ENCODE results near the gene CRABP2. TPM values are rescaled to one million over a fixed set of nuclear protein-coding genes. Genes with fewer than 3 reads are reported as not detected.

The CRABP2 gene
- total RNA-seq, 1 experiment from 2014 or later: 209 TPM

- no peak for ATAC-seq
- Histone ChIP-seq H3K4me2 (ENCODE audit: low read length) (no peak overlapping the region), H2AFZ (ENCODE audit: low read depth, low read length, poor library complexity, severe bottlenecking) (no peak overlapping the region), H3K4me1 (ENCODE audit: control insufficient read depth in 1 of 2, insufficient read depth in 2 of 2, low read length in 2 of 2) (peaks cover 18 to 36% of the 10 kb centered on the region in 2 experiments), H3K79me2 (ENCODE audit: insufficient read depth, low read length) (no peaks in the 10 kb centered on the region), H3K9me2 (ENCODE audit: insufficient read depth) (no peaks in the 10 kb centered on the region), H3K27me3 (ENCODE audit: insufficient read depth, low read length) (no peaks in the 10 kb centered on the region), H4K20me1 (ENCODE audit: insufficient read depth) (no peaks in the 10 kb centered on the region), H3K9me3 (ENCODE audit: control insufficient read depth in 1 of 2, insufficient read depth in 1 of 2, low read depth in 1 of 2, low read length in 2 of 2) (no peaks in the 10 kb centered on the region), H3K27ac (ENCODE audit: low read depth, low read length) (no peak overlapping the region), H3K9ac (ENCODE audit: low read length) (no peak overlapping the region), H3K36me3 (ENCODE audit: control insufficient read depth in 1 of 2, insufficient read depth in 2 of 2, low read length in 2 of 2) (no peaks in the 10 kb centered on the region), H3K4me3 (replicated peaks in 1 of 2; ENCODE audit: low read depth in 1 of 2, low read length in 2 of 2) (no peak overlapping the region)
- ChIA-PET RAD21 (ENCODE audit: low non-redundant PET in 1 of 2, low total read pairs in 2 of 2, uncharacterized antibody in 2 of 2, unreplicated experiment in 2 of 2) (no interaction called here), CTCF (interaction anchor here (1.1 kb wide), 2 partner anchors 9 to 21 kb away, joined by 4 read pairs; partner anchors contain the start of gene NES), POLR2A (interaction anchor here (0.7 kb wide), 1 partner anchor 166 kb away, joined by 6 read pairs; no protein-coding TSS in a partner anchor)
- no peak for DNase-seq (ENCODE audit: low read depth, low spot score)
- TF ChIP-seq POLR2AphosphoS5 (IDR thresholded peaks at IDR 0.05; ENCODE audit: low read depth, low read length): no peak
- no peak for TF ChIP-seq EZH2phosphoT487 (IDR thresholded peaks at IDR 0.05; ENCODE audit: borderline replicate concordance)
- TF ChIP-seq CBX3 (IDR thresholded peaks at IDR 0.05; ENCODE audit: low read depth): no peak
- TF ChIP-seq CTCF (IDR thresholded peaks at IDR 0.05 in 2 of 3, conservative IDR thresholded peaks at IDR 0.05 in 1 of 3; ENCODE audit: borderline replicate concordance in 1 of 3, insufficient read depth in 1 of 3, low read depth in 2 of 3, low read length in 2 of 3): no peak
- no peak for TF ChIP-seq ATF3 (IDR thresholded peaks at IDR 0.05)
- TF ChIP-seq CEBPB (IDR thresholded peaks at IDR 0.05; ENCODE audit: low read depth): no peak
- no peak for TF ChIP-seq SIN3A (IDR thresholded peaks at IDR 0.05; ENCODE audit: low read depth)
- TF ChIP-seq MAX (IDR thresholded peaks at IDR 0.05): no peak
- TF ChIP-seq EGR1 (IDR thresholded peaks at IDR 0.05; ENCODE audit: low read depth): no peak
- no peak for TF ChIP-seq TCF7L2 (IDR thresholded peaks at IDR 0.05; ENCODE audit: borderline replicate concordance, extremely low read depth, insufficient read depth, insufficient read length)
- no peak for TF ChIP-seq POLR2A (IDR thresholded peaks at IDR 0.05; ENCODE audit: borderline replicate concordance, extremely low read depth, insufficient read depth, insufficient read length)
- TF ChIP-seq ZBTB33 (IDR thresholded peaks at IDR 0.05; ENCODE audit: extremely low read depth, insufficient replicate concordance, low read length): no peak
- intact Hi-C loops (cut with micrococcal nuclease): no loop called here
- BruUV-seq (replicated peaks): no TSS peak
These were observed 37.2 kb downstream of the CRABP2 start for GRCh38 chr1:156667968-156668709.

Measured in HCT116 (cell line).